Mesendoderm (in vitro differentiated cells): ENCODE data around the gene MGAT5.

Source experiments
- DNase-seq: peaks from one replicate; pipeline ENCODE4 v3.0.0; 2013
- H2AK5ac ChIP-seq: 2 replicates; pipeline ENCODE4 v1.6.1; 2013; ENCODE audit warnings: low read length, inconsistent platforms
- H2BK120ac ChIP-seq: 2 replicates; pipeline ENCODE4 v1.6.1; 2013; ENCODE audit warnings: low read depth, mild to moderate bottlenecking, low read length, moderate library complexity, mixed read lengths
- H2BK15ac ChIP-seq: replicated peaks from 2 replicates; pipeline ENCODE4 v1.6.1; 2013; ENCODE audit warnings: low read depth, mild to moderate bottlenecking, moderate library complexity
- H2BK5ac ChIP-seq: 2 replicates; pipeline ENCODE4 v1.6.1; 2013; ENCODE audit warnings: low read length, inconsistent platforms
- H3K18ac ChIP-seq: 2 replicates; pipeline ENCODE4 v1.6.1; 2013; ENCODE audit warnings: mild to moderate bottlenecking, low read length, mixed read lengths
- H3K23ac ChIP-seq: one replicate; pipeline ENCODE4 v1.6.1; 2013; ENCODE audit warnings: low read length
- H3K27ac ChIP-seq: 2 replicates; pipeline ENCODE4 v1.5.1; 2013; ENCODE audit warnings: low read depth, mild to moderate bottlenecking, inconsistent platforms, low read length, moderate library complexity
- H3K27me3 ChIP-seq: 2 replicates; pipeline ENCODE4 v1.6.1; 2013; ENCODE audit warnings: low read length, control low read depth, mild to moderate bottlenecking, inconsistent platforms; ENCODE audit not compliant: insufficient read depth, poor library complexity
- H3K36me3 ChIP-seq: 2 replicates; pipeline ENCODE4 v1.6.1; 2013; ENCODE audit warnings: low read length, inconsistent platforms; ENCODE audit not compliant: control insufficient read depth, insufficient read depth
- H3K4ac ChIP-seq: one replicate; pipeline ENCODE4 v1.6.1; 2013; ENCODE audit warnings: low read depth, mild to moderate bottlenecking, low read length, moderate library complexity
- H3K4me1 ChIP-seq: 2 replicates; pipeline ENCODE4 v1.6.1; 2013; ENCODE audit warnings: low read depth, low read length, inconsistent platforms; ENCODE audit not compliant: control insufficient read depth
- H3K4me2 ChIP-seq: 2 replicates; pipeline ENCODE4 v1.6.1; 2013; ENCODE audit warnings: low read length
- H3K4me3 ChIP-seq: 2 replicates; pipeline ENCODE4 v1.5.1; 2013; ENCODE audit warnings: mild to moderate bottlenecking, low read length
- H3K56ac ChIP-seq: one replicate; pipeline ENCODE4 v1.6.1; 2013; ENCODE audit warnings: low read length
- H3K79me1 ChIP-seq: 2 replicates; pipeline ENCODE4 v1.6.1; 2013; ENCODE audit warnings: low read length, inconsistent platforms
- H3K79me2 ChIP-seq: 2 replicates; pipeline ENCODE4 v1.6.1; 2013; ENCODE audit warnings: mild to moderate bottlenecking, low read length; ENCODE audit not compliant: control insufficient read depth, insufficient read depth
- H3K9ac ChIP-seq: 2 replicates; pipeline ENCODE4 v1.6.1; 2013; ENCODE audit warnings: low read length, inconsistent platforms
- H4K5ac ChIP-seq: one replicate; pipeline ENCODE4 v1.6.1; 2013; ENCODE audit warnings: low read length
- H4K8ac ChIP-seq: one replicate; pipeline ENCODE4 v1.6.1; 2013; ENCODE audit warnings: low read depth, mild to moderate bottlenecking, control low read depth, low read length, moderate library complexity
- WGBS: extraction: QIAGEN DNeasy Blood & Tissue Kit; methylation state at CpG from one replicate; pipeline ENCODE4 v1.1.7; 2013; ENCODE audit warnings: low lambda C conversion rate, missing lambda C conversion rate; ENCODE audit not compliant: insufficient coverage; ENCODE audit errors: extremely low coverage; 5-methylcytosine and 5-hydroxymethylcytosine counted together

MGAT5 gene

GRCh38 chr2:134256956-134257355, 3.1 kb downstream of the MGAT5 start:
- H3K4me1 ChIP-seq, result peaks cover 15% of the 10 kb centered on the region
- DNase-seq, result no peak
- no peak overlapping the region for H3K56ac ChIP-seq
- H2BK15ac ChIP-seq, result no peak overlapping the region
- no peak overlapping the region for H3K23ac ChIP-seq
- H3K27ac ChIP-seq, result no peak overlapping the region
- H2AK5ac ChIP-seq, result no peak overlapping the region
- H4K8ac ChIP-seq, result no peak overlapping the region
- no peak overlapping the region for H3K4me3 ChIP-seq
- H3K79me2 ChIP-seq, result no peaks in the 10 kb centered on the region
- peaks cover 14% of the 10 kb centered on the region for H3K79me1 ChIP-seq
- peaks cover 1% of the 10 kb centered on the region for H3K36me3 ChIP-seq
- no peak overlapping the region for H4K5ac ChIP-seq
- no peak overlapping the region for H3K18ac ChIP-seq
- H3K27me3 ChIP-seq, result no peaks in the 10 kb centered on the region
- WGBS, result no CpG with 5 or more reads among the region's 2 CpGs
- no peak overlapping the region for H3K4ac ChIP-seq
- H3K9ac ChIP-seq, result no peak overlapping the region
- H3K4me2 ChIP-seq, result no peak overlapping the region
- no peak overlapping the region for H2BK5ac ChIP-seq
- no peak overlapping the region for H2BK120ac ChIP-seq

- H2AK5ac ChIP-seq, result no peak overlapping the region
- peaks cover 11% of the 10 kb centered on the region for H3K79me1 ChIP-seq
- no peak overlapping the region for H4K5ac ChIP-seq
- H3K18ac ChIP-seq, result no peak overlapping the region
- no peak overlapping the region for H3K23ac ChIP-seq
- H3K27me3 ChIP-seq, result no peaks in the 10 kb centered on the region
- H4K8ac ChIP-seq, result no peak overlapping the region
- no peak overlapping the region for H3K27ac ChIP-seq
- no peak overlapping the region for H3K4ac ChIP-seq
- H3K36me3 ChIP-seq, result peaks cover 1% of the 10 kb centered on the region
- H2BK15ac ChIP-seq, result no peak overlapping the region
- no peak overlapping the region for H3K4me2 ChIP-seq
- no peak overlapping the region for H3K56ac ChIP-seq
- no peak overlapping the region for H3K9ac ChIP-seq
- no peak overlapping the region for H2BK120ac ChIP-seq
- H3K4me3 ChIP-seq, result no peak overlapping the region
- H3K4me1 ChIP-seq, result peaks cover 15% of the 10 kb centered on the region
- no peak for DNase-seq
- H2BK5ac ChIP-seq, result no peak overlapping the region
- H3K79me2 ChIP-seq, result no peaks in the 10 kb centered on the region
Observed at GRCh38 chr2:134257509-134257908, 3.6 kb downstream of the MGAT5 start.

DNA sequence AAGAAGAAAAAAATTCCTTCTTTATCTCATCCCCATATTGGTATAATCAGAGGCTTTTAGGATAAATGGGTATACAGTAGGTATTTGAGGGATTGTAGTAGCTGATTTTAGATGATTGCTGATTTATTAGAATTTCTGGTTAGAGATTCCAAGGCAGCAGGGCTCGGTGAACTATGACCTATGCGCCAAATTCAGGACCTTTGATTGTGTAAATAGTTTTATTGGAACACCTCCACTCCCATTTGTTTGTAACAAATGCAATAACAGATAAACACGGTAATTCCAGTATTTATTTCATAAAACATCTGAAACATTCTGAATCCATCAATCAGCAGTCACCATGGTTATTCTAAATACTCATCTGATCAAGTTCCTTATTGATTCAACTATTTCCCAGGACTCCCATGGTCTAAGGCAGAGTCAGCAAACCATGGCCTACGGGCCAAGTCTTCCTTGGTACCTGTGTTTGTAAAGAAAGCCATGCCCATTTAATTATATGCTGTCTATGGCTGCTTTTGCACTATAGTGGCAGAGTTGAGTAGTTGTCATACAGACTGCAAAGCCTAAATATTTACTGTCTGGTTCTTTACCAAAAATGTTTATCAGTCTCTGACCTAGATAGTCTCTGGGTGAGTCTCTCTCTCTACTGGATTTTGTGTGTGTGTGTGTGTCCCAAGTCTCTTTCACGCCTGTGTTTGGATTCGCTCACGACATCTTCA, 4.3 kb downstream of the MGAT5 start:
- Histone ChIP-seq H3K27me3 (no peaks in the 10 kb centered on the region), H3K36me3 (peaks cover 1% of the 10 kb centered on the region), H3K23ac (no peak overlapping the region), H3K4me3 (no peak overlapping the region), H3K56ac (no peak overlapping the region), H3K18ac (no peak overlapping the region), H2BK15ac (no peak overlapping the region), H3K9ac (no peak overlapping the region), H3K79me1 (peaks cover 11% of the 10 kb centered on the region), H2AK5ac (no peak overlapping the region), H3K4me1 (peaks cover 15% of the 10 kb centered on the region), H3K4me2 (no peak overlapping the region), H3K27ac (no peak overlapping the region), H3K79me2 (no peaks in the 10 kb centered on the region), H2BK5ac (no peak overlapping the region), H3K4ac (no peak overlapping the region), H2BK120ac (no peak overlapping the region), H4K8ac (no peak overlapping the region), H4K5ac (no peak overlapping the region)
- DNase-seq, result no peak
- WGBS, result no CpG with 5 or more reads among the region's 7 CpGs

GRCh38 chr2:134258684-134259388, 5.0 kb downstream of the MGAT5 start:
- Histone ChIP-seq H3K23ac (no peak overlapping the region), H2BK5ac (no peak overlapping the region), H3K79me1 (peaks cover 11% of the 10 kb centered on the region), H3K27ac (no peak overlapping the region), H3K4me2 (no peak overlapping the region), H2AK5ac (no peak overlapping the region), H2BK120ac (no peak overlapping the region), H3K4me3 (no peak overlapping the region), H3K56ac (no peak overlapping the region), H4K5ac (no peak overlapping the region), H3K4ac (no peak overlapping the region), H3K4me1 (peaks cover 15% of the 10 kb centered on the region), H2BK15ac (no peak overlapping the region), H3K9ac (no peak overlapping the region), H3K79me2 (no peaks in the 10 kb centered on the region), H3K36me3 (peaks cover 1% of the 10 kb centered on the region), H3K27me3 (no peaks in the 10 kb centered on the region), H4K8ac (no peak overlapping the region), H3K18ac (no peak overlapping the region)
- no CpG with 5 or more reads among the region's 7 CpGs for WGBS
- no peak for DNase-seq

DNA sequence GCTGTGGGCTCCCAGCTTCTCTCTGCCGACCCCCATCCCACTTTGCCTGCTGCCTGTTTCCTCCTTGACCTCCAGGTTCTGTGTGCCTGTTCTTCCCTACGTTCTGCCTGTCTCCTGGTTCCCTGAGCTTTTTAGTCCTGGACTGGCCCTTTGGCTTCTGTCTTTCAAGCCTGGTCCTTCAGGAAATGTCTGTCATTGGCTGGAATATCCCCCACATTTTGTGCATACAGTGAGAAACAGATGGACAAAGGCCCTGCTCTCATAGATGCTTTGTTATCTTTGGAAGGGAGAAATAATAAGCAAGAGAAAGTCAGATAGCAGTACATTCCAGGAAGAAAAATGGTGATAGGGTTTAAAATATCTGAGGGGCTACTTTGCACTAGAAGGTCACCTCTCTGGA, 5.7 kb downstream of the MGAT5 start:
- no peak overlapping the region for H3K9ac ChIP-seq
- H4K5ac ChIP-seq, result no peak overlapping the region
- no peak overlapping the region for H2BK120ac ChIP-seq
- H3K56ac ChIP-seq, result no peak overlapping the region
- no peak overlapping the region for H3K27ac ChIP-seq
- H3K4ac ChIP-seq, result no peak overlapping the region
- peaks cover under 1% of the 10 kb centered on the region for H3K36me3 ChIP-seq
- H4K8ac ChIP-seq, result no peak overlapping the region
- H3K79me2 ChIP-seq, result no peaks in the 10 kb centered on the region
- no peak overlapping the region for H3K4me2 ChIP-seq
- no peaks in the 10 kb centered on the region for H3K27me3 ChIP-seq
- H2BK15ac ChIP-seq, result no peak overlapping the region
- no peak overlapping the region for H3K18ac ChIP-seq
- H2AK5ac ChIP-seq, result no peak overlapping the region
- H2BK5ac ChIP-seq, result no peak overlapping the region
- peaks cover 15% of the 10 kb centered on the region for H3K4me1 ChIP-seq
- DNase-seq, result no peak
- H3K79me1 ChIP-seq, result peaks cover 10% of the 10 kb centered on the region
- no peak overlapping the region for H3K23ac ChIP-seq
- no CpG with 5 or more reads among the region's 2 CpGs for WGBS
- no peak overlapping the region for H3K4me3 ChIP-seq
